Measurements from ENCODE around the gene MRPS11. TPM values are rescaled to one million over a fixed set of nuclear protein-coding genes. Genes with fewer than 3 reads are reported as not detected.

The MRPS11 gene
- total and polyA plus RNA-seq, 10 of the 15 experiments (the other 5 are each of a cell fraction or from before 2014, with no cell fraction given) = 37.1 to 148 (median 68.7) TPM

GRCh38 chr15:88467935-88468528 is 524 bp downstream of the MRPS11 start (continued):
- TF ChIP-seq LARP7 (IDR thresholded peaks at IDR 0.05) (no peak), BHLHE40 (IDR thresholded peaks at IDR 0.05; ENCODE audit: borderline replicate concordance in 1 of 2, low read depth in 2 of 2, low read length in 1 of 2) (no peak), RELA (IDR thresholded peaks at IDR 0.05; ENCODE audit: borderline replicate concordance, partially characterized antibody) (no peak), NKRF (conservative IDR thresholded peaks at IDR 0.05) (no peak), E2F4 (IDR thresholded peaks at IDR 0.05; ENCODE audit: low read depth, low read length) (no peak), POLR2A (IDR thresholded peaks at IDR 0.05; ENCODE audit: low read depth, low read length) (no peak; the same call in 1 of the 2 replicates), JUNB (IDR thresholded peaks at IDR 0.05) (no peak), MYB (IDR thresholded peaks at IDR 0.05; ENCODE audit: borderline replicate concordance, low read depth, low read length) (no peak), SMARCA5 (IDR thresholded peaks at IDR 0.05) (peak; percentile 57; the same call in 1 of the 2 replicates), DPF2 (IDR thresholded peaks at IDR 0.05) (no peak), PRDM15 (CRISPR knock-in tag; IDR thresholded peaks at IDR 0.05) (no peak), HDAC6 (IDR thresholded peaks at IDR 0.05; ENCODE audit: unreplicated experiment) (no peak), YY1 (IDR thresholded peaks at IDR 0.05; ENCODE audit: low read depth, low read length) (0 out of 2 replicates have a peak, but pooled peaks have one; percentile 33), NFYA (IDR thresholded peaks at IDR 0.05; ENCODE audit: borderline replicate concordance, low read depth, low read length) (no peak), IRF4 (IDR thresholded peaks at IDR 0.05; ENCODE audit: low read depth, low read length) (no peak), SMAD1 (IDR thresholded peaks at IDR 0.05; ENCODE audit: low read depth, partially characterized antibody) (no peak), ZBTB11 (CRISPR knock-in tag; IDR thresholded peaks at IDR 0.05) (no peak), NBN (IDR thresholded peaks at IDR 0.05) (no peak), MLLT1 (IDR thresholded peaks at IDR 0.05) (no peak), MTA3 (IDR thresholded peaks at IDR 0.05; ENCODE audit: borderline replicate concordance, low read length) (no peak)
